ENCODE measurements around the gene CCL11. TPM values are rescaled to one million over a fixed set of nuclear protein-coding genes. Genes with fewer than 3 reads are reported as not detected.

CCL11 gene
- total and polyA plus RNA-seq, 2 of the 13 experiments (the other 11 are each of a cell fraction or from before 2014, with no cell fraction given) = not detected

- TF ChIP-seq BCLAF1 (IDR thresholded peaks at IDR 0.05) (no peak), ZBTB43 (CRISPR knock-in tag; conservative IDR thresholded peaks at IDR 0.05) (no peak), ZNF652 (CRISPR knock-in tag; IDR thresholded peaks at IDR 0.05; ENCODE audit: borderline replicate concordance, low read depth) (no peak), ETV5 (CRISPR knock-in tag; IDR thresholded peaks at IDR 0.05; ENCODE audit: borderline replicate concordance) (no peak), CSRNP1 (CRISPR knock-in tag; IDR thresholded peaks at IDR 0.05) (no peak), ZNF446 (CRISPR knock-in tag; IDR thresholded peaks at IDR 0.05) (no peak), EZH2 (conservative IDR thresholded peaks at IDR 0.05; ENCODE audit: low read depth, low read length) (no peak), GPN1 (CRISPR knock-in tag; IDR thresholded peaks at IDR 0.05; ENCODE audit: borderline replicate concordance) (no peak), BORCS8-MEF2B (CRISPR knock-in tag; IDR thresholded peaks at IDR 0.05) (no peak), ZNF589 (CRISPR knock-in tag; conservative IDR thresholded peaks at IDR 0.05) (no peak)
Measured at GRCh38 chr17:34312080-34312479, 26.5 kb downstream of the CCL11 start (continued).
